Type B pancreatic cell (in vitro differentiated cells): ENCODE data around the gene TMEM235. TPM values are rescaled to one million over a fixed set of nuclear protein-coding genes. Genes with fewer than 3 reads are reported as not detected.

Experiments used
- DNase-seq: peaks from one replicate; pipeline ENCODE4 v3.0.0; 2021; ENCODE audit warnings: mixed read lengths; ENCODE audit not compliant: unreplicated experiment; ENCODE audit errors: extremely low spot score
- H3K27ac Mint-ChIP-seq: 2 replicates; pipeline ENCODE4 v1.8.0; 2021; ENCODE audit warnings: mild to moderate bottlenecking, mixed read lengths
- H3K27me3 Mint-ChIP-seq: 2 replicates; pipeline ENCODE4 v1.8.0; 2021; ENCODE audit warnings: mixed read lengths
- H3K36me3 Mint-ChIP-seq: 2 replicates; pipeline ENCODE4 v1.8.0; 2021; ENCODE audit warnings: mixed read lengths
- H3K4me1 Mint-ChIP-seq: one replicate; pipeline ENCODE4 v1.8.0; 2021; ENCODE audit warnings: mixed read lengths; ENCODE audit not compliant: unreplicated experiment
- H3K4me3 Mint-ChIP-seq: 2 replicates; pipeline ENCODE4 v1.8.0; 2021; ENCODE audit warnings: mild to moderate bottlenecking, mixed read lengths
- H3K9me3 Mint-ChIP-seq: 2 replicates; pipeline ENCODE4 v1.8.0; 2021; ENCODE audit warnings: mixed read lengths
- CTCF ChIP-seq: fragments of 200-600 bp; sonication (generic); conservative IDR thresholded peaks from 2 replicates; pipeline ENCODE4 v1.5.0; 2021; ENCODE audit warnings: antibody characterized with exemption, mild to moderate bottlenecking
- long read RNA-seq: library from polyadenylated mRNA; unstranded; transcript quantifications from one replicate; pipeline ENCODE4 v2.0.0, GENCODE V29; 2020
- total RNA-seq: library from RNA; stranded (reverse); gene quantifications from 2 replicates; pipeline ENCODE4 v1.2.1, GENCODE V29; 2021; ENCODE audit warnings: low replicate concordance

Gene TMEM235
- 0.43 TPM in 1 of 2 replicates, not detected in the other for total RNA-seq
- long read RNA-seq = 0 reads

- Mint-ChIP-seq H3K4me3 (peak within 1 kb of the TSS; percentile 36), H3K4me1 (peaks cover 4% of the 10 kb centered on the region), H3K36me3 (no peaks in the 10 kb centered on the region), H3K27me3 (peaks cover 40% of the 10 kb centered on the region), H3K27ac (no peak within 1 kb of the TSS), H3K9me3 (no peaks in the 10 kb centered on the region)
- no peak for DNase-seq
- TF ChIP-seq CTCF = no peak
Observed at GRCh38 chr17:78230996-78231935, at the start of gene TMEM235. TSS of gene TMEM235 (plus strand) at chr17:78231631. CDS start at chr17:78232024, 393 bp downstream.

GRCh38 chr17:78182504-78182903 lies 48.9 kb upstream of the TMEM235 start:
- TF ChIP-seq CTCF = no peak
- H3K9me3 Mint-ChIP-seq = no peaks in the 10 kb centered on the region
- no peak overlapping the region for H3K27ac Mint-ChIP-seq
- peaks cover 27% of the 10 kb centered on the region for H3K4me1 Mint-ChIP-seq
- H3K27me3 Mint-ChIP-seq = no peaks in the 10 kb centered on the region
- no peak overlapping the region for H3K4me3 Mint-ChIP-seq
- no peak for DNase-seq
- peaks cover 17% of the 10 kb centered on the region for H3K36me3 Mint-ChIP-seq

GRCh38 chr17:78183916-78184315 lies 47.5 kb upstream of the TMEM235 start:
- Mint-ChIP-seq H3K4me3 (peak overlapping the region; percentile 78), H3K4me1 (peaks cover 32% of the 10 kb centered on the region), H3K9me3 (no peaks in the 10 kb centered on the region), H3K36me3 (peaks cover 14% of the 10 kb centered on the region), H3K27ac (no peak overlapping the region), H3K27me3 (no peaks in the 10 kb centered on the region)
- TF ChIP-seq CTCF = no peak
- no peak for DNase-seq

GRCh38 chr17:78184351-78184750 lies 47.1 kb upstream of the TMEM235 start:
- no peaks in the 10 kb centered on the region for H3K27me3 Mint-ChIP-seq
- H3K27ac Mint-ChIP-seq = no peak overlapping the region
- H3K36me3 Mint-ChIP-seq = peaks cover 14% of the 10 kb centered on the region
- TF ChIP-seq CTCF = no peak
- DNase-seq = no peak
- H3K4me1 Mint-ChIP-seq = peaks cover 32% of the 10 kb centered on the region
- no peaks in the 10 kb centered on the region for H3K9me3 Mint-ChIP-seq
- peak overlapping the region; percentile 78 for H3K4me3 Mint-ChIP-seq

- no peaks in the 10 kb centered on the region for H3K9me3 Mint-ChIP-seq
- H3K27ac Mint-ChIP-seq = peak overlapping the region; percentile 80
- H3K27me3 Mint-ChIP-seq = no peaks in the 10 kb centered on the region
- H3K4me3 Mint-ChIP-seq = peak overlapping the region; percentile 81
- H3K4me1 Mint-ChIP-seq = peaks cover 32% of the 10 kb centered on the region
- DNase-seq = no peak
- no peak for TF ChIP-seq CTCF
- peaks cover 14% of the 10 kb centered on the region for H3K36me3 Mint-ChIP-seq
Observed at GRCh38 chr17:78184868-78185267, 46.6 kb upstream of the TMEM235 start.
